Smooth muscle cell (in vitro differentiated cells): ENCODE measurements around the gene IFNA2. TPM values are rescaled to one million over a fixed set of nuclear protein-coding genes. Genes with fewer than 3 reads are reported as not detected.

ENCODE experiments used
- DNase-seq: peaks from one replicate; lab custom pipeline; 2025; ENCODE audit not compliant: unreplicated experiment; lab: John Stamatoyannopoulos, UW
- H2AFZ ChIP-seq: fragments of 200-600 bp; sonication (generic); 2 replicates; pipeline ENCODE4 v1.6.0; 2016; ENCODE audit warnings: antibody characterized with exemption, low read depth, mild to moderate bottlenecking
- H3F3A ChIP-seq: fragments of 200-600 bp; sonication (generic); 2 replicates; pipeline ENCODE4 v1.6.0; 2017; ENCODE audit warnings: antibody characterized with exemption, low read depth
- H3K27ac ChIP-seq: fragments of 200-600 bp; sonication (generic); 2 replicates; pipeline ENCODE4 v1.5.1; 2016; ENCODE audit warnings: low read depth, mild to moderate bottlenecking
- H3K27me3 ChIP-seq: fragments of 200-600 bp; sonication (generic); 2 replicates; pipeline ENCODE4 v1.6.1; 2016; ENCODE audit warnings: low read depth, mild to moderate bottlenecking
- H3K36me3 ChIP-seq: fragments of 200-600 bp; sonication (generic); 2 replicates; pipeline ENCODE4 v1.5.1; 2016; ENCODE audit warnings: low read depth
- H3K4me1 ChIP-seq: fragments of 200-600 bp; sonication (generic); 2 replicates; pipeline ENCODE4 v1.5.1; 2016; ENCODE audit warnings: low read depth
- H3K4me2 ChIP-seq: fragments of 200-600 bp; sonication (generic); 2 replicates; pipeline ENCODE4 v1.6.0; 2016; ENCODE audit warnings: mild to moderate bottlenecking
- H3K4me3 ChIP-seq: fragments of 200-600 bp; sonication (generic); 2 replicates; pipeline ENCODE4 v1.5.1; 2016; ENCODE audit warnings: mild to moderate bottlenecking
- H3K79me2 ChIP-seq: fragments of 200-600 bp; sonication (generic); 2 replicates; pipeline ENCODE4 v1.6.0; 2016; ENCODE audit warnings: low read depth, mild to moderate bottlenecking
- H3K9ac ChIP-seq: fragments of 200-600 bp; sonication (generic); 2 replicates; pipeline ENCODE4 v1.6.0; 2016; ENCODE audit warnings: low read depth
- H3K9me3 ChIP-seq: fragments of 200-600 bp; sonication (generic); replicated peaks from 2 replicates; pipeline ENCODE4 v1.5.1; 2016; ENCODE audit warnings: low read depth
- H4K20me1 ChIP-seq: fragments of 200-600 bp; sonication (generic); 2 replicates; pipeline ENCODE4 v1.6.0; 2016; ENCODE audit warnings: low read depth
- CTCF ChIP-seq: fragments of 200-600 bp; sonication (generic); IDR thresholded peaks from 2 replicates; pipeline ENCODE4 v1.5.1; 2017; ENCODE audit warnings: borderline replicate concordance, mild to moderate bottlenecking, antibody characterized with exemption; ENCODE audit not compliant: insufficient read depth, poor library complexity, severe bottlenecking
- WGBS: methylation state at CpG from one replicate; pipeline ENCODE4 v1.1.7; 2016; ENCODE audit warnings: low lambda C conversion rate; 5-methylcytosine and 5-hydroxymethylcytosine counted together
- polyA plus RNA-seq: library from polyadenylated mRNA; unstranded; fragments of >200 nt; fragmentation: Nextera tagmentation; extraction: Ambion mirVana; gene quantifications from 2 replicates; pipeline ENCODE4 v1.2.1, GENCODE V29; 2016
- total RNA-seq: library from RNA; depleted of rRNA; stranded (reverse); fragments of >200 nt; gene quantifications from 2 replicates; pipeline ENCODE4 v1.2.3, GENCODE V29; 2014

The IFNA2 gene
- total and polyA plus RNA-seq, 2 experiments from 2014 or later = not detected

- H3K9ac ChIP-seq = no peak overlapping the region
- no peaks in the 10 kb centered on the region for H4K20me1 ChIP-seq
- no peak overlapping the region for H3K4me3 ChIP-seq
- 85% methylated on average over 3 of the region's 3 CpGs for WGBS
- H2AFZ ChIP-seq = no peak overlapping the region
- no peak overlapping the region for H3K27ac ChIP-seq
- no peak for DNase-seq
- no peaks in the 10 kb centered on the region for H3K79me2 ChIP-seq
- H3K4me1 ChIP-seq = no peaks in the 10 kb centered on the region
- peaks cover 23% of the 10 kb centered on the region for H3K27me3 ChIP-seq
- H3K36me3 ChIP-seq = no peaks in the 10 kb centered on the region
- no peak for TF ChIP-seq CTCF
- no peaks in the 10 kb centered on the region for H3K9me3 ChIP-seq
- no peaks in the 10 kb centered on the region for H3F3A ChIP-seq
- H3K4me2 ChIP-seq = no peak overlapping the region
Observed at GRCh38 chr9:21399956-21400355, 14.8 kb upstream of the IFNA2 start.

DNA sequence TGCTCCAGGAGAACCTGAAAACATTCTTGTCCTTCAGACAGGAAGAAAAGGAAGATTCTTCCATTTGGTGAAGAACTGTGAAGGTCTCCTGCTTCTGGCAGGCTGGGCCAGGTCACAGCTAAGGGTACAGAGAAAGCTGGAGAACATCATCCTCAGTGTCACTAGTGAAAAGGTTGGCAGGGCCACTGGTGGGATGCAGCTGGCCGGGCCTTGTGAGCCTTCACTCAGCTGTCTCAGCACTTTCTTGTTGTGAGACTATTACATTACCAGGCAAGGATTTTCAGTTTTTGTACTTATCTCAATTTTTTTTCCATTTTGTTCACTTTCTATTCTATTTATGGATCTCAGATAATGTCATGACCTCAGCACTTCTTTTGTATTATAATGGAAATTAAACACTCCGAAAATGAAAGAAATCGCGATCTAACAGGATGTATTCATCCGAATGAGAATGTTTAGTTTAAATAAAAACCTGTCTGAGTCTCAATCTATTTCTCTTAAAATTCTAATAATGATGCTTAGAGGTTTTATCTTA, 13.8 kb upstream of the IFNA2 start:
- Histone ChIP-seq H3K4me3 (no peak overlapping the region), H3K4me1 (no peaks in the 10 kb centered on the region), H4K20me1 (no peaks in the 10 kb centered on the region), H3K79me2 (no peaks in the 10 kb centered on the region), H3K27ac (no peak overlapping the region), H3K9me3 (no peaks in the 10 kb centered on the region), H3F3A (no peaks in the 10 kb centered on the region), H3K36me3 (no peaks in the 10 kb centered on the region), H3K9ac (no peak overlapping the region), H2AFZ (no peak overlapping the region), H3K27me3 (peaks cover 25% of the 10 kb centered on the region), H3K4me2 (no peak overlapping the region)
- 91% methylated on average over 5 of the region's 5 CpGs for WGBS
- no peak for TF ChIP-seq CTCF
- no peak for DNase-seq

DNA sequence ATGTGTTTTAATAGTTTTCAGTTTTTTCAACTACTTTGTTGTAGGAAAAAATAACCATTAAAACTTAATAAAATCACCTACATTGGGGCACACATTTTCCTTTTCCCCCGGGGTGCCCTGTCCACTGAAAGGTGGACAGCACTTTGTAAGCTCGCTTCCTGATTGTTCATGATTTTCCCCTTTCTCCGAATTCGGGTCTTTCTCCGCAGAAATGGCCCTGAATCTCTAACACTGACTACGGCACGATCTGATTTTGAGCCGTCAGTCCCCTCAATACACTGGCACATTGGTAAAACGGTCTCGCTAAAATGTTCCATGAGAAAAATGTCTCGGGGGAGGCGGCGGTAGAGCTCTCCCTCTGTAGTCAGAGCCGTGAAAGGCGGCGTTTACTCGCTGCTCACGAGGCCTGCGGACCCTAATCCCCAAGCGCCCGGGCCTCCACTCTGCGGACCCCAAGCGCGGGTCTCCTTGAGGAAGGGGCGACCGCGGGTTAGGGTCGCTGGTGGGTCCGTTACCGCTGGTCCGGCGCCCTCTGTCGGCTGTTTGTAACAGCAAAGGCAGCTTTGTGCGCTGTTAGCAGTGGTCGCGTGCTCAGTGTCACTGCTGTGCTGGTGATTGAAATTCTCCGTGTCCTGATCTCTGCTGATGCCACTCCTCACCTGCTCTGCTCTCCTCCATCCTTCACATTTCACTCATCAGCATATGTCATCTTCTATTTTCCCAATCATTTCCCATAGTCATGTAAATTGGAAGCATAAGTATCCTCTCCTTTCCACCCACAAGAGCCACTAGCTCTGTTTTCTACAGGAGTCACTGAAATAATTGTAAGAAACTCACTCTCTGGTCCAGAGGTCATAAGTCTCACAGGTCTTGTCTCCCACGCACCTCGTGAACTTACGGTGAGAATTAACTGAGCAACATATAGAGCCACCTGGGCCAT, 10.8 kb upstream of the IFNA2 start:
- Histone ChIP-seq H3K79me2 (no peaks in the 10 kb centered on the region), H3K27me3 (peaks cover 18% of the 10 kb centered on the region), H3F3A (no peaks in the 10 kb centered on the region), H3K9me3 (no peaks in the 10 kb centered on the region), H3K36me3 (no peaks in the 10 kb centered on the region), H3K27ac (no peak overlapping the region), H2AFZ (peak overlapping the region; percentile 85), H3K9ac (peak overlapping the region; percentile 51), H3K4me1 (no peaks in the 10 kb centered on the region), H4K20me1 (no peaks in the 10 kb centered on the region), H3K4me3 (peak overlapping the region; percentile 84), H3K4me2 (peak overlapping the region; percentile 92)
- 9% methylated on average over 40 of the region's 40 CpGs for WGBS
- DNase-seq = peak; percentile 8
- TF ChIP-seq CTCF = peak; percentile 89

- H3K27ac ChIP-seq = no peak overlapping the region
- no peak overlapping the region for H3K4me3 ChIP-seq
- H4K20me1 ChIP-seq = no peaks in the 10 kb centered on the region
- H3K4me2 ChIP-seq = no peak overlapping the region
- peak; percentile 24 for TF ChIP-seq CTCF
- DNase-seq = no peak
- H3K9me3 ChIP-seq = no peaks in the 10 kb centered on the region
- no peaks in the 10 kb centered on the region for H3K36me3 ChIP-seq
- peaks cover 18% of the 10 kb centered on the region for H3K27me3 ChIP-seq
- H3K4me1 ChIP-seq = no peaks in the 10 kb centered on the region
- H2AFZ ChIP-seq = no peak overlapping the region
- no peak overlapping the region for H3K9ac ChIP-seq
- 85% methylated on average over 6 of the region's 6 CpGs for WGBS
- H3K79me2 ChIP-seq = no peaks in the 10 kb centered on the region
- no peaks in the 10 kb centered on the region for H3F3A ChIP-seq
Observed at GRCh38 chr9:21392270-21392669, 7.1 kb upstream of the IFNA2 start.
